ENCODE data around the gene ATRN. TPM values are rescaled to one million over a fixed set of nuclear protein-coding genes. Genes with fewer than 3 reads are reported as not detected.

ATRN gene
- total and polyA plus RNA-seq, 2 of the 8 experiments (the other 6 are each of a cell fraction or from before 2014, with no cell fraction given): 12.0 to 17.4 TPM

DNA sequence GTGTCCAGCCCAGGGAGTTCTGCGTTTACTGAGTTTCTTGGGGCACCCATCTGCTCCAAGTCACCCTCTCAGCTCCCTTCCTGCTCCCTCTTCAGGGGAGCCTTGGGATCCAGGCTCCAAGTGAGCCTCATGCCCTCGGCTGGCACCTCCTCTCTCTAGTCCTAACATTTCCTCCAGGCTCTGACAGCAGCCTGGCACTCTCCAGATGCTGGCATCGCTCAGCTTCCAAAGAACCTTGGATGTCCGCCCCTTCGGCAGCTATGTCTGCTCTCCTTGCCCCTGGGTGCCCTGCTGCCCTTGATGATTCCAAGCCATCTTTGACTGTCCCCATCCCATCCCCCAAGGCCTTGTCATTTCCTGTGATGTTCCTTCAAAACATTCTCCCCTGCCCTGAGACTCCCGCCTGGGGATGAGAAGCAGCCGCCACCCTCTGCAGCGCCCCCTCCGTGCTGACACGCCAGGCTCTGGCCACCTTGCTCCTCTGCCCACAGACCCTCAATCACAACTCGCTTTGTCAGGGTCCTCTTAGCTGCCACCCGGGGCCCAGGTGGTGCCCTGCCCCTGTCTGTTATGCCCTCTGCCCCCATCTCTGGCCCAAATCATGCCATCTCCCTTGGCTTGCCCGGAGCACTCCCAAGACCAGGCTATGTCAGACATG lies 199.0 kb downstream of the ATRN start:
- Histone ChIP-seq H2BK12ac (ENCODE audit: low read depth, low read length) (0 out of 2 replicates have a peak overlapping the region, but pooled peaks have one; percentile 50), H3K9me3 (ENCODE audit: insufficient read depth in 2 of 2, low read depth in 1 of 2, low read length in 1 of 2) (no peaks in the 10 kb centered on the region), H3K4ac (replicated peaks; ENCODE audit: insufficient read length, low read depth, low read length) (no peak overlapping the region), H2AFZ (ENCODE audit: low read length) (no peak overlapping the region), H2BK120ac (replicated peaks; ENCODE audit: low read depth, low read length) (no peak overlapping the region), H2BK5ac (ENCODE audit: low read depth, low read length) (no peak overlapping the region), H3K23me2 (ENCODE audit: low read depth, low read length) (peaks cover 9% of the 10 kb centered on the region; the same call in 1 of the 2 replicates), H2BK15ac (ENCODE audit: low read length) (peak overlapping the region; percentile 14; the same call in 1 of the 2 replicates), H3K79me1 (ENCODE audit: low read depth, low read length) (no peaks in the 10 kb centered on the region), H4K8ac (ENCODE audit: extremely low read depth, insufficient read depth, low read length) (no peak overlapping the region), H3K9ac (replicated peaks in 1 of 4; ENCODE audit: extremely low read depth in 1 of 4, low read depth in 3 of 4, low read length in 3 of 4) (no peak overlapping the region), H3K27ac (ENCODE audit: low read depth, low read length) (no peak overlapping the region), H4K91ac (replicated peaks; ENCODE audit: insufficient read length, low read length) (no peak overlapping the region), H4K20me1 (replicated peaks in 1 of 2; ENCODE audit: control insufficient read depth in 1 of 2, insufficient read depth in 2 of 2, low read length in 2 of 2) (peaks cover 0 to 3% of the 10 kb centered on the region in 2 experiments), H3K56ac (replicated peaks; ENCODE audit: insufficient read length, low read depth, low read length) (no peak overlapping the region), H3K79me2 (ENCODE audit: control insufficient read depth in 1 of 2, insufficient read depth in 2 of 2, low read length in 2 of 2) (no peaks in the 10 kb centered on the region), H3K4me1 (replicated peaks in 1 of 4; ENCODE audit: control insufficient read depth in 3 of 4, insufficient read depth in 4 of 4, low read length in 3 of 4) (peaks cover 0 to 10% (median 3%) of the 10 kb centered on the region in 4 experiments; a peak in 4 of 7 replicates), H4K5ac (ENCODE audit: insufficient read length, low read depth, low read length) (no peak overlapping the region), H3K36me3 (ENCODE audit: control insufficient read depth in 2 of 4, insufficient read depth in 4 of 4, low read length in 3 of 4) (no peaks in the 10 kb centered on the region), H3K18ac (ENCODE audit: extremely low read depth, low read length) (no peak overlapping the region), H3K27me3 (replicated peaks in 1 of 4; ENCODE audit: control insufficient read depth in 3 of 4, extremely low read depth in 1 of 4, insufficient read depth in 3 of 4, low read length in 3 of 4) (peaks cover 6 to 25% (median 19%) of the 10 kb centered on the region in 4 experiments; a peak in 6 of 7 replicates), H3K23ac (ENCODE audit: insufficient read length) (no peak overlapping the region), H3K14ac (ENCODE audit: insufficient read length) (no peak overlapping the region), H3K4me2 (ENCODE audit: insufficient read depth in 1 of 2, low read depth in 2 of 2, low read length in 2 of 2) (no peak overlapping the region), H3K4me3 (ENCODE audit: extremely low read depth in 1 of 4, insufficient read depth in 2 of 4, low read depth in 3 of 4, low read length in 4 of 4) (no peak overlapping the region), H2BK20ac (ENCODE audit: low read length) (no peak overlapping the region), H2AK5ac (ENCODE audit: low read depth, low read length) (no peak overlapping the region)
- no peak for TF ChIP-seq MAX (IDR thresholded peaks at IDR 0.05)
- TF ChIP-seq CREB1 (IDR thresholded peaks at IDR 0.05): no peak
- no peak for TF ChIP-seq CEBPB (IDR thresholded peaks at IDR 0.05; ENCODE audit: low read depth, low read length)
- TF ChIP-seq RNF2 (IDR thresholded peaks at IDR 0.05; ENCODE audit: borderline replicate concordance, low read depth, low read length, missing control alignments, poor library complexity, severe bottlenecking): no peak
- TF ChIP-seq CBX8 (IDR thresholded peaks at IDR 0.05; ENCODE audit: borderline replicate concordance, low read depth, low read length): no peak
- TF ChIP-seq EP300 (IDR thresholded peaks at IDR 0.05; ENCODE audit: borderline replicate concordance in 1 of 2, low read depth in 2 of 2, low read length in 2 of 2): no peak
- no peak for TF ChIP-seq POLR2AphosphoS5 (IDR thresholded peaks at IDR 0.05; ENCODE audit: low read depth, low read length)
- TF ChIP-seq ATF3 (IDR thresholded peaks at IDR 0.05; ENCODE audit: insufficient read depth, low read depth, low read length): no peak
- no peak for TF ChIP-seq CHD1 (IDR thresholded peaks at IDR 0.05; ENCODE audit: low read depth, low read length)
- DNase-seq (ENCODE audit: low read depth in 1 of 2, low spot score in 2 of 2) (no peak), FAIRE-seq (no peak)
- ChIA-PET CTCF (ENCODE audit: partially characterized antibody) (interaction anchor here (0.7 to 45.1 kb wide), 14 partner anchors 7 to 83 kb away, joined by 3 to 1432 read pairs (median 3); partner anchors contain the start of genes ADAM33 and SIGLEC1), POLR2A (ENCODE audit: partially characterized antibody) (interaction anchor here (1.0 to 1.2 kb wide), 2 partner anchors 18 to 50 kb away, joined by 3 read pairs; no protein-coding TSS in a partner anchor)
- WGBS, 2 experiments (ENCODE audit: extremely low coverage in 1 of 2, insufficient coverage in 1 of 2, insufficient read length in 1 of 2, insufficient replicate concordance in 2 of 2, low coverage in 1 of 2, low lambda C conversion rate in 2 of 2, missing lambda C conversion rate in 1 of 2): 83% methylated on average over 13 of the region's 13 CpGs; no CpG with 5 or more reads in 1 of the 2 experiments

Measured in H1 (cell line).